Measurements from ENCODE around the gene CHMP3. TPM values are rescaled to one million over a fixed set of nuclear protein-coding genes. Genes with fewer than 3 reads are reported as not detected.
"Not testable (repeated sequence)": the region's sequence is repeated elsewhere in the genome, so short reads cannot be mapped to it uniquely, and the experiment has no call there.

CHMP3 gene
- total RNA-seq, 1 donor from 2014 or later, result 241 TPM

DNA sequence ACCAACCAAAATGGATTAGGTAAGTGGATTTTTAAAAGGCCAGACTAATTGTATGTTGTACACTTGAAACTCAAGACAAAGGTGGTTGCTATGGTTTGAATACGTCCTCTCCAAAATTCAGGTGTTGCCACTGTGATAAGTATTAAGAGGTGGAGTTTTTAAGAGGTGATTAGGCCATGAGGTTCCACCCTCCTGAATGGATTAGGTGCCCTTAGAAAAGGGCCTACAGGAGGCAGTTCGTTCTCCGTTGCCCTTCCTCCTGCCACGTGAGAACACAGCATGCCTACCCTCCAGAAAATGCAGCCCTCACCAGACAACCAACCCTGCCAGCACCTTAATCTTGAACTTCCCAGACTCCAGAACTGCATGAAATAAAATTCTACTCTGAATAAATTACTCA is 51.2 kb downstream of the CHMP3 start:
- no peak for DNase-seq (ENCODE audit: low read depth)

DNA sequence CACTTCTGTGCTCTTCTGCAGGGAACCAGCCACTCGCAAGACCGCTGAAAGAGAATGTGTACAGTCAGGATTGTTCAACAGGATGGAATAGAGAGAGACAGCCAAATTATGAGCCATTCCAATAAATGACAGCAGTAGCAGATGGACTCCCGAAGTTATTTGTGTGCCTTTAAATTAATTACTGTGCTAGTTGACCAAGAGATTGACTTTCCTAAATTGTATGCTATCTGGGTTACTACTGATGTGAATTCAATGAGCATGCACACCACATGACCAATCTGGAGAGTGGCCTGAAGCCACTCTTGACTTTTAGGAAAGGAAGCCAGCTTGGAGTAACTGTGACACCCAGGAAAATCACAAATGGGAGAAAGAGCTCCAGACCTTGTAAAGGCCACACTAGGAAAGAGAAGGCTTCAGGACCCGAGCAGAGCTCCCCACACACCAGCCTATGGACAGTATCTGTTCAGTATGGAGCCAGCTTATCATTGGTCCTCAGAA is 52.8 kb downstream of the CHMP3 start:
- no peak for DNase-seq (ENCODE audit: low read depth)

DNA sequence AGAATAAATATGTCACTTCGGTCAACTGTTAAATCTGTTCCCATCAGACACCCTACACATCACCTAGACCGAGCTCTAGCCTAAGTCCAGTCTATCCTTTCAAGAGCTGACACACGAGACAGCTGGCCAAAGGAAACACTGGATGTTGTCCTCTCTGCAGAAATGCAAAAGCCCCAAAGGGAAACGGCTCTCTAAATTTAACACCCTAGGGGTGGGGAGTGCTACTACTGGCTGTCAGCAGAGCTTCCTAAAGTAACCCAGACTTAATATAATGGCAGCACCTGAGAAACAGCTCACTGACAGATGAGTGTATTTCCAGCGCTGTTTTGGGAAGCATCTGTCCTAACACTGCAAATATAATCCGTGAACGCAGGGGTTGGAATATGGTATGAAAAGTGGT is 55.6 kb downstream of the CHMP3 start:
- no peak for DNase-seq (ENCODE audit: low read depth)

DNA sequence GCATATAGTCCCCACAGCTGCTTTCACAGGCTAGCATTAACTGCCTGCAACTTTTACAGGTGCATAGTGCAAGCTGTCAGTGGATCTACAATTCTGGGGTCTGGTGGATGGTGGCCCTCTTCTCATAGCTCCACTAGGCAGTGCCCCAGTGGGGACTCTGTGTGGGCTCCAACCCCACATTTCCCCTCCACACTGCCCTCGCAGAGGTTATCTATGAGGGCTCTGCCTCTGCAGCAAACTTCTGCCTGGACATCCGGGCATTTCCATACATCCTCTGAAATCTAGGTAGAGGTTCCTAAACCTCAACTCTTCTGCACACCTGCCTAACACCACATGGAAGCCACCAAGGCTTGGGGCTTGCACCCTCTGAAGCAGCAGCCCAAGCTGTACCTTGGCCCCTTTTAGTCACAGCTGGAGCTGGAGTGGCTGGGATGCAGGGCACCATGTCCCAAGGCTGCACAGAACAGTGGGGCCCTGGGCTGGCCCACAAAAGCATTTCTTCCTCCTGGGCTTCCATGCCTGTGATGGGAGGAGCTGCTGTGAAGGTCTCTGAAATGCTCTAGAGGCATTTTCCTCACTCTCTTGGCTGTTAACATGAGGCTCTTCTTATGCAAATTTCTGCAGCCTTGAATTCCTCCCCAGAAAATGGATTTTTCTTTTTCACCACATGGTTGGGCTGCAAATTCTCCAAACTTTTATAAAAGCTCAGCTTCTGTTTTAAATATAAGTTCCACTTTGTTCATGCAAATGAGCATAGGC is 62.7 kb downstream of the CHMP3 start:
- DNase-seq (ENCODE audit: low read depth), result no peak

DNA sequence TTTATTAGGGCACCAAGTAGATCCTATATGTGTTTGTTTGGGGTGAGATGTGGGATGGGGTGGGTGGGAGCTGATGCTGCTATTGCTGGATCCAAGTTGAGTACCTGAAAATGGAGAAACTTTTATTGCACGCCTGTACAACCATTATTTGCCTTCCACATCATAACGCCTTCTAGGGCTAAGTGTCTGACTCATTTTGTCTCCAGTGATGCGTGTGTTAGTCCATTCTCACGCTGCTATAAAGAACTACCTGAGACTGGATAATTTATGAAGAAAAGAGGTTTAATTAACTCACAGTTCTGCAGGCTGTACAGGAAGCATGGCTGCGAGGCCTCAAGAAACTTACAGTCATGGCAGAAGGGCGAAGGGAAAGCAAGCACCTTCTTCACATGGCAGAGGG is 63.9 kb downstream of the CHMP3 start:
- DNase-seq (ENCODE audit: low read depth), result peak; percentile 26

DNA sequence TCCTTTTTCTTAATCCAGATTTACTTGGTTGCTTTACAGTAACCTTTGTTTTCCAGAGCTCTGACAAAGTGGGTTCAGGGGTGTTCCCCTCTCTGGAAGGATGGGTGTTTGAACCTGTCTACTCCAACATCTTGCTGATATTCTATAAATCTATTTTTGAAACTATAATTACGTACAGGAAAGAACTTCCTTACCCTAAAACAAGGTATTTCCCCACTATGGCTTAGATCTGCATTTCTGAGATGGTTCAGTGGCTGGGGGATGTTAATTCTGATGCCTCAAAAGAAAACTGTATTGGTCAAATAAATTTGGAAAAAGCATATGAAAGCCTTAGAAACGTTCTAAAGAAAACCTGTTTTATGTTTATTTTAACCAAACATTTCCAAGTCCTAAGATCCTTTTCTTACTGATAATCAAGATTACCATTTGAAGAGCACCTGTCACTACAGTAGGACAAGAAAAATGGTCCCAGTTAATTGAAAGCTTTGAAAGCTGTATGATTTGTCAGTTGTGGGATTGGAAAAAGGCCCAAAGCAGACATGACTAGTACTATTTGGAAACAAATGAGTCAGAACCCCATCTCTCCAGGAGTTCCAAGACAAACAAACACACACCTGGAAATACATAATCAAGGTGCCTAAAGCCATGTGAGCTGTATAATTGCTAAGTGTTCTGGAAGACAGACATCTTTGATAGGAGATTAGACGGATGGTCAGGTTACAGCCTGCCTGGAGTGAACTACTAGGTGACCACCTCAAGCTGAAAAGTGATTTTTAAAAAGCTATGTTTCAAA is 64.6 kb downstream of the CHMP3 start:
- peak; percentile 60 for DNase-seq (ENCODE audit: low read depth)

- not testable (repeated sequence) for DNase-seq (ENCODE audit: low read depth)
Observed at GRCh38 chr2:86496391-86496790, 66.9 kb downstream of the CHMP3 start.

- no peak for DNase-seq (ENCODE audit: low read depth)
Observed at GRCh38 chr2:86492048-86492453, 71.2 kb downstream of the CHMP3 start.

DNA sequence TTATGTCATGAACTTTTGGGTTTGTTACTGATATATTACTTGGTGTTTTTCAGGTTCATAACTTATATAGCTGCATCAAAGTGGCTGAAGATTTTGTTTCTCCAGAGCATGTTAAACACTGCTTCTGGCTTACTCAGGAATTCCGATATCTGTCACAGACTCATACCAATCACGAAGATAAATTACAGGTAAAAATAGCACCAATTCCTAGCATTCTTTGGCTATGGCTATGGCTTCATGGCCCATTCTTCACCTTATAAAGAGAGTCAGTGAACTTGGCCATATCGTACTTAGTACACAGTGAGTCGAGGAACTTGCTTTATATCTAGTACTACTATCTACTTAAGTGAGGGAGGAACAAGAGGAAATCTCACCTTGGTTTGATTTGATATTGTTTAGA is 72.2 kb downstream of the CHMP3 start:
- DNase-seq (ENCODE audit: low read depth), result no peak

DNA sequence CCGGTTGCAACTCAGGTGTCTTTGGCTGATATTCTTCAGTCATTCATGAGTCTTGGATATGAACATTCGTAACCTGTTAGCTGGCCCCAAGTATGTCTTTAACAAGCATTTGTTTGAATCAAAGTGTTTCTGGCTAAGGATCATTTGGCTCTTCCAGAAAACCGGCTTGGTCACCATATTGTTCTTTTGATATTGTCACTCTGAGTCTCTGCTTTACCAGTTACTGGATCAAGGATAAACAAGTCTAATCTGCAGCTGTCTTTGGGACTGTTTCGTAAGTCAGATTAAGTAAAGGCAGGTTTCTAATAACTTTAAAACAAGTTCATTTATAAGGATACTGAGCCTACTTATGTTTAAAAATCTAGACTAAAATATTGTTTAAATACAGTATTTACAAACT is 73.0 kb downstream of the CHMP3 start:
- no peak for DNase-seq (ENCODE audit: low read depth)

DNA sequence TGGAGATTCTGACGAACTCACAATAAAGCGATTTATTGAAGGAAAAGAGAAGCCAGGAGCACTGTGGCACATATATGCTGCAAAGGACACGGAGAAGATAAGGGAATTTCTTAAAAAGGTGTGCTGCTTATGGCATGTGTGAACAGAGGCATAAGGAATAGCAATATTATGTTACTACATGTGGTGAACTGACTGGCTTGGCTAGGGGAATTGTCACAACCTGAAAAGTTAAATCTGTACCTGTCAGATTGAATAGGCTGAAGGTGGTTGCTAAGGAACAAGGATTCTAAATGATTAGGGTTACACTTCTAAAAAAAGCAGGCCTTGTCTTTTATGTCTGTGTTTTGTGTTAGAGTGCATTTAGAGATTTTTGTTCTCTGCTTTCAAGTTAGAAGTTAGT is 73.7 kb downstream of the CHMP3 start:
- no peak for DNase-seq (ENCODE audit: low read depth)

- no peak for DNase-seq (ENCODE audit: low read depth)
Observed at GRCh38 chr2:86488561-86489250, 74.5 kb downstream of the CHMP3 start.

- DNase-seq (ENCODE audit: low read depth), result no peak
Observed at GRCh38 chr2:86487062-86487461, 76.2 kb downstream of the CHMP3 start.

GRCh38 chr2:86485802-86486201 is 77.4 kb downstream of the CHMP3 start:
- no peak for DNase-seq (ENCODE audit: low read depth)

DNA sequence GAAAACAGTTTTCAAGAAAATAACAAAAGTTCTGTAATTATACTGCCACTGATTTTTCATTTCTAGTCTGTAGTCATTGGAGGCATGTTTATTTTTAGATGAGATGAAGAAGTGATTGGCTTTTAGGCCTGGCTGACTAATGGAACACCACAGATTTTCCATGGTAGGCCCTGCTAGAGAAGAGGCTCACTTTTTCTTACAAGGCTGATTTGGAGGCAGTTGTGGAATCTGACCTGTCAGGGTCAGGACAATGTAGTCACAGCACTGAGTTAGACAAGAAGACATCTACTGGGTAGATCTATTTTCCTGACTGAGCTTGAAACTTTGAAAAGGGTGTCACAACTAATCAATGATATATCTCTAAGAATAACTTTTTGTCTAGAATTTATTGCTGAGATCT is 78.1 kb downstream of the CHMP3 start:
- no peak for DNase-seq (ENCODE audit: low read depth)

- DNase-seq (ENCODE audit: low read depth), result no peak
Observed at GRCh38 chr2:86484385-86484784, 78.9 kb downstream of the CHMP3 start.

GRCh38 chr2:86482034-86482433 is 81.2 kb downstream of the CHMP3 start:
- DNase-seq (ENCODE audit: low read depth), result peak; percentile 15

DNA sequence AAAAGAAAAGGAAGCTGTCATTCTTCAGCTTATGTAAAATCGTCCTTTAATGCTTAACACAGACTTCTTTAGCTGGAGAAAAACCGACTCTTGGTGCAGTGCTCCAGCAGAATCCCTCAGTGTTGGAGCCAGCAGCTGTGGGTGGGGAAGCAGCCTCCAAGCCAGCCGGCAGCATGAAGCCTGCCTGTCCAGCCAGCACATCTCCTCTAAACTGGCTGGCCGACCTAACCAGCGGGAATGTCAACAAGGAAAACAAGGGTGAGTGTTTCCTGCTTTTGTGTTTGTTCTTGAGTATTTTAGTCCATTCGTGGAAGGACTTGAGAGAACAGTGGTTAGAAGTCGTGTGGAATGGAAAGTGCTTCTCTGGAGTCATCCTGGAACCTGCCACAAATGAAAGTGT is 83.1 kb downstream of the CHMP3 start:
- DNase-seq (ENCODE audit: low read depth), result no peak

GRCh38 chr2:86477349-86477748 is 85.9 kb downstream of the CHMP3 start:
- peak; percentile 63 for DNase-seq (ENCODE audit: low read depth)

DNA sequence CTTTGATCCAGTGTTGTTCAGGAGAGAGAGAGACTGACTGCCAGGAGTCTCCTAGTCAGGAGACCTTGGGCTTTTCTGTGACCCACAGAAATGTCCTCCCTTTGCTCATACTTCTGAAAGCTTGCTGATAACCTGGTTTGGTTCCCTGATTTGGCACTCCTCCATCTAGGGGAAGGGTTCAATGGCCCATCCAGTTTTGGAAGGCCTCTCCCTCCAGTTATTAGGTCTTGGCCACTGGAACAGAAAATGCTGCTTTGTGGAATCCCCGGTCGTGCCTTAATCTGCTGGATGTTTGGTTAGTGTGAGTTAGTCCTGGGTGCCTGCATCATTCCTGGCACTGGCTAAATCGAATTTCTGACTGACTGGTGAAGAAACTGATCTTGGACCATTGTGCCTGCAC is 86.3 kb downstream of the CHMP3 start:
- DNase-seq (ENCODE audit: low read depth), result no peak

- DNase-seq (ENCODE audit: low read depth), result no peak
Observed at GRCh38 chr2:86476092-86476491, 87.2 kb downstream of the CHMP3 start.

DNA sequence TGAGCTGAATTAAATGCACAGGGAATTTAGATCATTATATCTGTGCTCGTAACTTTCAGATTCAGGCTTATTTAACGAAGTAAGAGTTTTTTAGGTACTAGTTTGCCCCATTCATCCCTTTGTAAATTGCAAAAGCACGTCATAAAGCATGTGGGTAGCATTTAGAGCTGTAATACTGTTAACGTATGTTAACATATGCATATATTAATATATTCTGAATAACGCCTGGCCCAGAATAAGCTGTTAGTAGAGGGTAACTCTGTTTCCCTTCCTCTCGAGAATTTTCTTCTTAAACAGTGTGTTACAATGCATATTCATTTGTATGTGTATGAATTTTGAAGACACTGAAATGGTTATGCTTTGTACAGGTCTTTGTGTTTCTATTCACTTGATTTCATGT is 91.6 kb downstream of the CHMP3 start:
- no peak for DNase-seq (ENCODE audit: low read depth)

GRCh38 chr2:86470890-86471289 is 92.4 kb downstream of the CHMP3 start:
- no peak for DNase-seq (ENCODE audit: low read depth)

All from renal cortical epithelial cell (primary cell).